HL-60 (cell line): Measurements from ENCODE around the gene AAK1.
A peak's percentile ranks its signal among the peaks of the same experiment; 100 is the strongest.

Source experiments
- POLR2AphosphoS5 ChIP-seq: IDR thresholded peaks from 2 replicates; pipeline ENCODE4 v1.6.1; 2012; ENCODE audit warnings: low read depth
- TF ChIP-seq, protein P1 (sequence below): IDR thresholded peaks from 2 replicates; pipeline ENCODE4 v1.6.1; 2012; ENCODE audit warnings: low read depth; ENCODE audit not compliant: insufficient replicate concordance
- TF ChIP-seq, protein P2 (sequence below): IDR thresholded peaks from one replicate; pipeline ENCODE4 v1.5.1; 2011; ENCODE audit warnings: low read length, control low read depth, inconsistent platforms; ENCODE audit not compliant: insufficient read depth

DNA sequence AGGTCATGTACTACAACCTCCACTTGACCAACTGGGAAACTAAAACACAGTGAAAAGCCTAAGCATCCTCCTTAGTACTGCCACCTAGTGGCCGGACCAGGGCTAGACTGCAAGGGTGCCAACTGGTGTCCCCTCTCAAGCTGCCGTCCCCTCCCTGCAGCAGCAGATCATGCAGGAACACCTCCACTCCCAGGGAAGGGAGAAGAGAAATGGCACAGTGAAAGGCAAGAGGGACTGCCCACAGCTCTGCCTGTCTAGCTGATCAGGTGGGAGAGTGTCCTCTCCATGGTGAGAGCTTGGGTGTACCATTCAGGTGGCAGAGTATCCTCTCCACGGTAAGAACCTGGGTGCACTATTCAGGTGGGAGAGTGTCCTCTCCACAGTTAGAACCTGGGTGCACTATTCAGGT, 78.1 kb downstream of the AAK1 start:
- TF ChIP-seq, protein P1, sequence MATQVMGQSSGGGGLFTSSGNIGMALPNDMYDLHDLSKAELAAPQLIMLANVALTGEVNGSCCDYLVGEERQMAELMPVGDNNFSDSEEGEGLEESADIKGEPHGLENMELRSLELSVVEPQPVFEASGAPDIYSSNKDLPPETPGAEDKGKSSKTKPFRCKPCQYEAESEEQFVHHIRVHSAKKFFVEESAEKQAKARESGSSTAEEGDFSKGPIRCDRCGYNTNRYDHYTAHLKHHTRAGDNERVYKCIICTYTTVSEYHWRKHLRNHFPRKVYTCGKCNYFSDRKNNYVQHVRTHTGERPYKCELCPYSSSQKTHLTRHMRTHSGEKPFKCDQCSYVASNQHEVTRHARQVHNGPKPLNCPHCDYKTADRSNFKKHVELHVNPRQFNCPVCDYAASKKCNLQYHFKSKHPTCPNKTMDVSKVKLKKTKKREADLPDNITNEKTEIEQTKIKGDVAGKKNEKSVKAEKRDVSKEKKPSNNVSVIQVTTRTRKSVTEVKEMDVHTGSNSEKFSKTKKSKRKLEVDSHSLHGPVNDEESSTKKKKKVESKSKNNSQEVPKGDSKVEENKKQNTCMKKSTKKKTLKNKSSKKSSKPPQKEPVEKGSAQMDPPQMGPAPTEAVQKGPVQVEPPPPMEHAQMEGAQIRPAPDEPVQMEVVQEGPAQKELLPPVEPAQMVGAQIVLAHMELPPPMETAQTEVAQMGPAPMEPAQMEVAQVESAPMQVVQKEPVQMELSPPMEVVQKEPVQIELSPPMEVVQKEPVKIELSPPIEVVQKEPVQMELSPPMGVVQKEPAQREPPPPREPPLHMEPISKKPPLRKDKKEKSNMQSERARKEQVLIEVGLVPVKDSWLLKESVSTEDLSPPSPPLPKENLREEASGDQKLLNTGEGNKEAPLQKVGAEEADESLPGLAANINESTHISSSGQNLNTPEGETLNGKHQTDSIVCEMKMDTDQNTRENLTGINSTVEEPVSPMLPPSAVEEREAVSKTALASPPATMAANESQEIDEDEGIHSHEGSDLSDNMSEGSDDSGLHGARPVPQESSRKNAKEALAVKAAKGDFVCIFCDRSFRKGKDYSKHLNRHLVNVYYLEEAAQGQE = no peak
- TF ChIP-seq, protein P2, sequence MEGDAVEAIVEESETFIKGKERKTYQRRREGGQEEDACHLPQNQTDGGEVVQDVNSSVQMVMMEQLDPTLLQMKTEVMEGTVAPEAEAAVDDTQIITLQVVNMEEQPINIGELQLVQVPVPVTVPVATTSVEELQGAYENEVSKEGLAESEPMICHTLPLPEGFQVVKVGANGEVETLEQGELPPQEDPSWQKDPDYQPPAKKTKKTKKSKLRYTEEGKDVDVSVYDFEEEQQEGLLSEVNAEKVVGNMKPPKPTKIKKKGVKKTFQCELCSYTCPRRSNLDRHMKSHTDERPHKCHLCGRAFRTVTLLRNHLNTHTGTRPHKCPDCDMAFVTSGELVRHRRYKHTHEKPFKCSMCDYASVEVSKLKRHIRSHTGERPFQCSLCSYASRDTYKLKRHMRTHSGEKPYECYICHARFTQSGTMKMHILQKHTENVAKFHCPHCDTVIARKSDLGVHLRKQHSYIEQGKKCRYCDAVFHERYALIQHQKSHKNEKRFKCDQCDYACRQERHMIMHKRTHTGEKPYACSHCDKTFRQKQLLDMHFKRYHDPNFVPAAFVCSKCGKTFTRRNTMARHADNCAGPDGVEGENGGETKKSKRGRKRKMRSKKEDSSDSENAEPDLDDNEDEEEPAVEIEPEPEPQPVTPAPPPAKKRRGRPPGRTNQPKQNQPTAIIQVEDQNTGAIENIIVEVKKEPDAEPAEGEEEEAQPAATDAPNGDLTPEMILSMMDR = peak; percentile 68
- TF ChIP-seq POLR2AphosphoS5 = no peak
